HG02588 (cell line): ENCODE results near the gene EIF3K.

Source experiments
- ATAC-seq: cut with Tn5 transposase; IDR thresholded peaks from one replicate; pipeline ENCODE4 v1.9.1; 2021; ENCODE audit warnings: mild to moderate bottlenecking, moderate library complexity; ENCODE audit not compliant: unreplicated experiment

EIF3K gene

DNA sequence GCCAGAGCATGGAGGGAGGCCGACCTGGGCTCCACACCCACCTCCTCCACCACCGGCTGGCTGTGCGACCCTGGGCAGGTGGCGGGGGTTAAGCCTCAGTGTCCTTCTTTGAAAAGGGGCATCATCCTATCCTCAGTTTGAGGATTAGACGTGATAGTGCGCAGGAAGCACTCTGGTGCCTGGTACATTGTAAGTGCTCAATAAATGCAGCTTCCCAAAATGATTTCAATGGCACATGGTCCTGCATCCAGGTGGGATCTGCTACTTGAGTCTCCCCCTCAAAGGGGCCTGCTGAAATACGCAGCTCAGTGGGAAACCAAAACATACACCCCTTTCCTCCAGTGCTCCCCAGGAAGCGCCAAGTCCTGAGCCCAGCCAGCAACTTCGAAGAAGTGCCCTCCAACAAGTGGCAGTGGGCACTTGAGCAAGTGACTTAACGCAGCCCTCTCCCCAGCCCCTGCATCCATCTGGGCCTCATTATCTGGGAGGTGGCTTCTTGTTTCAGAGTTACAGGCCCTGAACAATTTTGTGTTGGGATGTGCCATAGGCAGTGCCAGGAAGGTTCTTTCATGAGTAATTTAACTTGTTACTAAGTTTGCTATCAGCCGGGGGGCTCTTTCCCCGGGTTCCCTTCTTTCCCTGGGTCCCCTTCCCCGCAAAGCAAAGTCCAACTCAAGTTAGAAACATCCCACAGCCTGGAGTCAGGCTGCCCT is 46.4 kb downstream of the EIF3K start:
- no peak for ATAC-seq

DNA sequence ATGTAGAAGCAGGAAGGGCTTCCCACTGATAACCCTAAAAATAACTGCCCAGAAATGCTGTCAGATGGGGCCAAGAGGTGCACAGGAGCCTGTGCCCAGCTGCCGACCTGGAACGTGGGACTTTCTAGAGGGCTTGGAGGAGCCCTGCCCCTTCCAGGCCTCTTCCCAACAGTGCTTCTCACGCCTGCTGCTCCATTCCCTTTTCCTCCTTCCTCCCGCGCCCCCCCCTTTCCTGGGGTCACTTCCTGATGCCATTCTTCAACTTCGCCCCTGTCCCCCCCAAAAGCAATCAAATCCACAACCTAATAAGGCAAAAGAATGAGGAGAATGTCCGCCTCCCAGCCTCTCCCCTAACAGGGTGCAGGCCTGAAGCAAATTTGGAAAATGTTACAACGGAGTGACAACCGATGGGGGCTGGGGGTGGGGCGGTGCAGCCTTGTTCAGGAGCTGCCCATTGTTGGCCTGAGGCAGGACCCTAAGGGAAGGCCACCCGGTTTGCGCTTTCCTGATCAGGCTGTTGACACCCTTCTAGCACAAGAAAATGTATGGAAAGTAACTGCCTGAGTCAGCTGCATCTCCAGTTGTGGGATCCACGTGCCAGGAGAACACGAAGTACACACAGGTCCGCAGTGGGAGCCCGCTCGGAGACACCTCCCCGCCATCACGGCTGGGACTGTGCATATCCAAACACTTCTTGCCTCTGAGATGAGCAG is 47.1 kb downstream of the EIF3K start:
- no peak for ATAC-seq

DNA sequence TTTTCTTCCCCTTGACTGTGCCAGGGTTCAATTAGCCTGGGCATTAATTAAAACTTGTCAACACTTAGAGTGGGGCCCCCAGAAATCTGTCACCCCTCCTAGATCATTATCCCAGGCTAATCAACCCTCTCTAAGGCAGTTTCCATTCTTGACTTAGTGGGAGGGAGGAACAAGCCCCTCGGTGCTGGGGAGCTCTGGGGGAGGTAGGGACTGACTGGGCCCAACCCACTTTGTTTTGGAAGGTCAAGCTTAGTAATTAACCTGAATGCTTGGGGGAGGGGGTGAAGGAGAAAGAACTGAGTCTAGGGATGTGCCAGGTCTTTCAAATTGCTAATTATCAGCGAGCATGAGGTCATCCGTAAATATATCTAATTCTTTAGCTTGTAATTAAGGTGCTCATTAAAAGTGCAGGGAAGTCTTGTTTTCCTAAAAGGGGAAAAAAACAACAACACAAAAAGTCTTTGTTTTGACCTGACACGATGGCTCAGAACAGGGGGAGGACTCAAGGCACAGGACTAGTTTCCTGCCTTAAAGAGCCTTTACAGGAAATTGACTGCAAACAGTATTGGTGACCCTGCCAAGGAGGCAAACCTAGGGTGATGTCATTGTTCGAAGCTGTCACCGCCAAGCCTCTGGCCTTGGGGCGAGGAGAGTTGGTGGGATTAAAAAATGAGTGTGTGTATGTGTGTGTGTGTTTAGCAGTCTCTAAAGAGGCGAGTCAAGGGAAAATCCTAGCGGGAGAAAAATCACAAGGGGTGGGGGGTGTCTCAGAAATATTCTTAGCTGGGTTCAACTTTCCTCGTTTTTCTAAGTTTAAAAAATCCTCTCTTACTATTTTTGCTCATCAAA is 47.9 kb downstream of the EIF3K start:
- no peak for ATAC-seq

DNA sequence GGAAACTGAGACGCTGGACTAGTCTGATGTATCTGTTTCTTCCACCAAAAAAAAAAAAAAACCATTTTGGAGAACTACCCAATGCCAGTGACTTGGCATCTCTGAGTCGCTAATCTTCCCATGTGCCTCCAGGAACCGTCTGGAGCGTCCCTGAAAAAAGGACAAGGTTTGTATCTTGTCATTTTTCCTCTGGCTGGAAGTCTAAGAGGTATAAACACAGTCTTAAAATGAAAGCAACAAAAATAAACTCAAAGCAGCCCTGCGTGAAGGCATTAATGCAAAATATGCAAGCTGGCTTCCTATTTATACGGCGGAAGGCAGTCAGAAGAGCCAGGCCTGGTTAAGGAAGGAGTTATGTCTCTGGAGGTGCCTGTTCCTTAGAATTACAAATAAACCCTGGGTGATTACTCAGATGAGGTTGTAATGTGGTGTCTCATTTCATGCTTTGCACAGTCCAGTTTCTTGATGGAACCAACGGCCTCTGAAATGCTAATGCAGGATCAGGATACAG is 48.7 kb downstream of the EIF3K start:
- ATAC-seq, result no peak

DNA sequence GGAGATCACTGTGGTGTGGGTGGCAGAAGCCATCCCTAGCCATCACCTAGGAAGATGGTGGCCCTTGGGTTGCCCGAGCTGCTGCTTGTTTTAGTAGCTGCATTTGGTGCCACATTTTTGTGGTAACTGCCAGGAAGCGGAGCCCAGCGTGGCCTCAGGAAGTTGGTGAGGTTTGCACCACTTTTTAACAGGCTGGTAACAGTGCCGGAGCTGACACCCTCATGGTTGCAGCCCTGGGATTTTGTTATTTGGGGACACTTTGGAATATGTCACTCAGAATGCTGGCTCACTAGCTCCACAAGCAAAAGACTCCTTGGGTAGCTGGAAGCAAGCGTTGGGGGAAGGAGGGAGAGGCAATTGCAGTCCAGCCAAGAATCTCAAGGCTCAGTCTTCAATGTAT is 50.6 kb downstream of the EIF3K start:
- ATAC-seq, result no peak

DNA sequence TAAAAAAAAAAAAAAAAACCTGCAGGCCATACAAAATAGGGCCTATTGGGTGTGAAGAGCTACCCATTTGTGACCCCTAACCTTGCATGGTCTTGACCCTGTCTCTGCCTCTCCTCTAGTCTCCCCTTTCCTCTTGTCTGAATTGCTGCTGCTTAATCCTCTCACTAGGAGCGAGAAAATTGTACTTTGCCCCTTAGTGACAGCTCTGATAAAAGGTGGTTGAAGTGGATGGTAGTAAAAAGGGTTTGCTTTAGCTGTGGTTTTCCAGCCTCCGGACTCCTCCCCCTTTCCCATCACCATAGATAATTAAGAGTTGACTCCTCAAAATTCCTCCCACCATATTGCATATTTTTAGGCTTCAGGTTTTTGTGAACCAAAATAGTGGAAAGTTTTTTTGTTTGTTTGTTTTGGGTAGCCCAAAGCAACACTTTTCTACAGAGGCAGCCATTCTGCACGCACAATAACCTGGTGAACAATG is 52.0 kb downstream of the EIF3K start:
- no peak for ATAC-seq

DNA sequence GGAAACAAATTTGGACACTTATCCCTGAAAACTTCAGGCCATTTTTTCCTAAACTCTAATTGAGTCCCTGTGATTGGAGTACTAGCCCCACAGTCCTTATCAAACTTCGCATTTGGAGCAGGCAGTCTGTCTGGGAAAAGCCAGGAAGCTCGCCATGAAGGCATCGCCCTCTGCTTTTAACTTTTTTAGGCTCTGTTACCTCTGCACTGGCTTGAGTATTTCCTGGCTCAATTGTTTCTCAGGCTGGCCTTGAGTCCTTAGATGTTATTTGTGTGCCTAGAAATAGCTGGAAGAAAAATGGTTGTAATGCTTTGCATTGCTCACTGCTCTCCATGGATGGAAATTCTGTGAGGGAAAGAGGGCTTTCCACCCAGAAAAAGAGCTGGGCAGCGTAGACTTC is 52.7 kb downstream of the EIF3K start:
- no peak for ATAC-seq

DNA sequence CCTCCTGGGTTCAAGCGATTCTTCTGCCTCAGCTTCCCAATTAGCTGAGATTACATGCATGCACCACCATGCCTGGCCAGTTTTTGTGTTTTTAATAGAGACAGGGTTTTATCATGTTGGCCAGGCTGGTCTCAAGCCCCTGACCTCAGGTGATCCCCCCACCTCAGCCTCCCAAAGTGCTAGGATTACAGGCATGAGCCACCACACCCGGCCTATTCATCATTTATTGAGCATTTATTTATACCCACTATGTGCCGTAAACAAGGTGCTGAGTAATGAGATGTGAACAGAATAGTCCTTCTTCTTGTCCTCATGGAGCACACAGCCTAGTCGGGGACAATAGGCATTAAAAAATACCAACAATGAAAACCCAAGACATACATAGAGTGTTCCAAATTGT is 54.0 kb downstream of the EIF3K start:
- ATAC-seq, result no peak

DNA sequence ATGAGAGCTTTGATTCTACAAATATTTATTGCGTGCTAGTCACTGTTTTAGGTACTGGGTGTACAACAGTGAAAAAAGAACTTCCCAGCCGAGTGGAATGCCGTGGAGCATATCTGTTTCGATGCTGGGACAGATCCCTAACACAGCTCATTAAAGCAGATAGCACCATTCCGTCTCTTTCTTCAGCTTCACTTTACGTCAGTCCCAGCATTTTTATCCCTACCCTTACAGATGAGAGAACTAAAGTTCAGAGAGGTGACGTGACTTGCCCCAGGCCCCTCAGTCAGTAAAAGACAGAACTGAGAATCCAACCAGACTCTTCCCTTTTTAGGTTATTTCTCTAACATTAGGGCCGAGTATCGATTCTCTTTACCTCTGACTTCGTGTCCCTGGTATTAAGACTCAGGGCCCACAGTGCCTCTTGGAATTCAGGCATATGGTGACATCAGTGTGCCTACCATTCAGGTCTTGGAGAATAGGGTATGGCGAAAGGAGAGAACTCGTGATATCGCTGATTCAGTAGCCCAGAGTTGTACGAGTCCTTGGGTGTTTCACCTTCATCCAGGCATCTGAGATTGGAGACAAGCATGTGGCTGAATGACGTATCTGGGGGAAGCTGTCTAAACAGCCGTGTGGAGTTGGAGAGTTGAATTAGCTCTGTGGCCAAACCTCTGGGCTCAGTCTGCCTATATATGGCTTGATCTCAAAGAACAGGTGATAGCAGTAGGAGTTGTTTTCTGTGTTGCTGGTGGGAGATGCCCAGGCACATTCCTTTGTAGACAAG is 55.6 kb downstream of the EIF3K start:
- no peak for ATAC-seq

DNA sequence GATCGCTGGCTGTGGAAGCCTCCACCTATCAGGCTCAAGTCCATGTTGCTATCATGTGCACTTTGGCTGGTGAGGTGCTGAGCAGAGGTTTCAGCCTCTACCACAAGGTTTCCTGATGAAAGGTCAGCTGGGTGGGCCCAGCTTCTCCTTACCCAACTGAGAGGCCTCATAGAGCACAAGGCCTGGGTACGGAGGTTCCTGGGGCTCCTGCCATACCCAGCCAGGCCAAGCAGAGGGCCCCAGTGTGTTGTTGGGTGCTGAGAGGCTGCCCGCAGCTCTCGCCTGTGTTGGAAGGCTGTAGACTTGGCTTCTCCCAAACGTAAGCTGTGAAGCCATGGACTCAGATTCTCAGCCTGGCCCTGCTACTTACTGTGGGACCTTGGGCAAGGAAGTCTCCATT is 56.6 kb downstream of the EIF3K start:
- ATAC-seq, result no peak

DNA sequence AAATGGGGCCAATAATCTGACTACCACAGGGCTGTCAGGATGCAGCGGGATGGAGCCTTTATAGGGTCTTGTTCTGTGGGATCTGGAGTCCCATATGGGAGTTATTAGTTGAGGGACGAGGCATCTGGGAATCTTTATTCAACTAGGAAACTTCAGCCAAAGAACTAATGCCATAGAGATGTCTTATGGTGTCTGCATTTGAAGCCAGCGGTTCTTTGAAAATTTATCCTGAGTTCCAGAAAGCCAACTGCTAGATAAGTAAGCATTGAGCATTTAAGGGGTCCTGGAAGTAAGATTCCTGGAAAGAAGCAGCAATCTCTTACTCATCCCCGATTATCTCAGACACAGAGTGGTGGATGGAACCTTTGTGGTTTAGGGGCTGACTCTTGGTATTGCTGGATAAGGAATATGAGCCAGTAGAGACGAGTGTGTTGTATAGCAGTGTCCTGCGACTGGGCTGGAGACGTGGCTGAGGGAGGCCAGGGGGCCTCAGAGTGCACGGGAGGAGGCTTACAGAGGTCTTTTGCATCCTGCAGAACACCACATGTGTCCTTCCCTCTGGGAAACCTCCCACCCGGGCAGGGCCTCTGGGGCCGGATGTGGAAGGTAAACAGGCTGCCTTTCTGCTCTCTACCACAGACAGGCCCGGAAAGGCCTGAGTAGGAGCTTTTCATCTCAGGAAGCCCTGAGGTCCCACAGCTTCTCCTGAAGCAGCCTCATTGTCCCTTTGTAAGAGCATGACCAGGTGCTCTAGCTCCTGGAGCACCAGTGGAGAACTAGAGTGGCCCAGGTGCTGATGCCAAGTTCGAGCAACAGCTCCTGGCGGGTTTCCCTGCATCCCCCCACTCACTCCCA is 57.3 kb downstream of the EIF3K start:
- no peak for ATAC-seq

DNA sequence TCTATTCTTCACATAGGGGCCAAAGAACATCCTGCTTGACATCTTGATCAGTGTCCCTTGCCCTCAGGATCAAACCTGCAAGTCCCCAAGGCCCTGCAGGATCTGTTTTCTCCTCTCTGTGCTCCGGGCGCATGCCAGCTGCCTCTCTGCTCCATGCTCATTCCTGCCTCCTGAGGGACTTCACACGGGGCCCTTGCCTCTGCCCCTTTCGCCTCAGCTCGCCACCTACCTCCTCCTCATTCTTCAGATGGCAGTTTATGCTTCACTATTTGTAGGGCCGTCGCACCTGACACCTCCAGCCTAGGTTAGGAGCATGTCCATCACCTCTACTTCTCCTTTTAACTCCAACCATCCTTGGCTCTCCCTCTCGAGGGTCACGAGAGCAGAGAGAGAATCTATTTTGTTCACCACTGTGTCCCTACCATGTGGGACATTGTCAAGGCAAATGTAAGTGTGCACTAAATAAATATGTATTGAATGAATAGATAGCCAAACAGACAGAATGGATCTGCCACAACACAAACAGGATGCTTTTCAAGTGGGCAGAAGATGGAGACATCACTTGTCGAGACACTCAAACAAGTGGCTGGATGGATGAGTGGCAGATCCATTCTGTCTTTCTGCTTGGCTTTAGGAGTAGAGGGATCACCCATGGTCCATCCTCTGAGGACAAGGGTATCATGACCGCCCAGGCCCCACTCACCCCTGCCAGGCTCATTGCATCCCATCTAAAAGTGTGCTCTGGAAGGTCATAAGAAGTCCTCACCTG is 58.1 kb downstream of the EIF3K start:
- ATAC-seq, result no peak

DNA sequence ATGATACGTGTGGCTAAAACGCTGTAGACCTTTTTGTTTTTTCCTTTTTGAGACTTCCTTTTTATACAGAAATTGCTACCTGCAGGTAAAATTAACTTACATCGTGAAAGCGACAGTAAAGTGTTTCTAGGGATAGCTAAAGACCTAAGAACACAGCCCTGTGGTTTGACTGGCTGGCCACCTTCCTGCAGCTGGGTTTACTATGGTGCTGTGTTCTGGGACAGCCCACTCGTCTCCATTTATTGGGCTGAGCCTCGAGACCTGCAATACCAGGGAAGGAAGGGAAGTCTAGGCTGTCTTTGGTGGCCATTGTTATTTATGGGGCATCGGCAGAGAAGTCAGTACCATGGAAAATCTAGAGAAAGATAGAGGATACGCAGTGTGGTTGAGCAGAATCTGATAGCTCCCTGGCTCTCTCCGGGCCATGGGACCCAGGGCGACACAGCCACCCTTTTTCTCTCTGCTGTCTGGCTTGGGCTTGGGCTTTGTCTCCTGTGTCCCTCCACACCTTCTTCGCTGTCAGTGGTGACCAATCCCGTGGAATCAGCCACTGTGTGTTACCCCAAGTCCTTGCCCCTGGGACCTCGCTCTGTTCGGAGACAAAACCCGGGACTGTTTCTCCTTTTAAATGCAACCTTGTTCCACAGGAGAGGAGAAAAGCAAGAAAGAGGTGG is 59.4 kb downstream of the EIF3K start:
- ATAC-seq, result no peak

DNA sequence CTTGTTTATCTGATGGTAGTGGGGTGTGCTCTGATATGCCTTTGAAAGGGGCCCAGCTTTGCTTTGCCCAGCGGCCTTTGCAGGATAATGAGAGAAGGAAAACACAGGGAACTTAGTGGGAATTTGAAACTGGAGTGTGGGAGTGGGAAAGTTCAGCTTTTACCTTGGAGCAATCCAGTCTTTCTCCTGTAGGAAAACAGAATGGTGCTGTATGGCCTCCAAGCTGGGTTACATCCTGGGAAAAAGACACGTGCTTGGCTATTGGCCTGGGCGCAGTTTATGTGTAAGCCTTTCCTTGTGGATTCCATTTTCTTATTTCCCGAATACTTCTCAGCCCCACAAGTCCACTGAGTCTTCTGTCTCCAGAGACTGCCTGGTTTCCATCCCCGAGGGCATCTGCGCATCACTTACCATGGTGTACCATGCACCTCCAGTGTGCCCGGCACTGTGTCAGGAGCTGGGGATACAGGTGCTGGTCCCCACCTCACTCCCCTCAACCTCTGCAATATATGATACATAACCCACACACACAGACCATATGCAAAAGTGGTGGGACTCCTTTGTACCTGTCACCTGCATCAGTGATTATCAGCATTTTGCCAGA is 60.0 kb downstream of the EIF3K start:
- no peak for ATAC-seq

DNA sequence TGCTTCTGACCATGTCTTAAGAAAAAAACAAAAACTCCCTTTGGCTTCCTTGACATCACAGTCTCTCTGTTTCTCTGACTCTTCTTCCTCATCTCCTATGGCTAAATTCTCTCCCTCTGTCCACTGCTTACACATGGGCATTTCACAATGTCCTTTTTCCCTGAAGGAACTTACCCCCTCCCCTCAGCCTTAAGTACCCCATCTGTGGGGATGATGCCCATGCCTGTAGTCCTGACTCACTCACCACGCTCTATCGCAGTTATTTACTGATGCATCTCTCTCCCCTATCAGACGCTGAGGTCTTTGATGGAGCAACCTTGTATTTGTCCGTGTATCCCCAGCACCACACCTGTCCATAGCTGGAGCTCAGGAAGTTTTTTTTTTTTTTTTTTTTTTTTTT is 60.9 kb downstream of the EIF3K start:
- no peak for ATAC-seq

DNA sequence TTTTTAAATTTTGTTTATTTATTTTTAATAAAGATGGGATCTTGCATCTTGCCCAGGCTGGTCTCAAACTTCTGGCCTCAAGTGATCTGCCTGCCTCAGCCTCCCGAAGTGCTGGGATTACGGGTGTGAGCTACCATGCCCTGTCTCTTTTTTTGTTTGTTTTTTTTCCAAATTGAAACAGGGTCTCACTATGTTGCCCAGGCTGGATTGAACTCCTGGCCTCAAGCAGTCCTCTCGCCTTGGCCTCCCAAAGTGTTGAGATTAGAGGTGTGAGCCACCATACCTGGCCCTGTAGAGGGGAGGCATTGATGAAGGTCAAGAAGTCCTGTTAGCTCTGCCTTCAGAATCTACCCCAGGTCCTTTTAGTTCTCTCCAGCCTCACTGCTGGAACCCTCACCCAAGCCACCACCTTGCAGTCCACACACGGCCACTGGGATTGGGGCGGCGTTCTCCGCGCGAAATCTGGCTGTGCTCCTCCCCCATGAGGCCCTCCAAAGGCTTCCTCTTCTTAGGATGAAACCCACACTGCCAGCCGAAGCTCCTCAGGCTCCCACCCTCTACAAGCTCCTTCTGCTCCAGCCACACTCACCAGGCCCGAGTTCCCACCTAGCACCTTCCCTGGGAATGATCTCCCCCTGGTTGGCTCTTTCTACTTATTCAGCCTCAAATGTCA is 63.3 kb downstream of the EIF3K start:
- no peak for ATAC-seq

DNA sequence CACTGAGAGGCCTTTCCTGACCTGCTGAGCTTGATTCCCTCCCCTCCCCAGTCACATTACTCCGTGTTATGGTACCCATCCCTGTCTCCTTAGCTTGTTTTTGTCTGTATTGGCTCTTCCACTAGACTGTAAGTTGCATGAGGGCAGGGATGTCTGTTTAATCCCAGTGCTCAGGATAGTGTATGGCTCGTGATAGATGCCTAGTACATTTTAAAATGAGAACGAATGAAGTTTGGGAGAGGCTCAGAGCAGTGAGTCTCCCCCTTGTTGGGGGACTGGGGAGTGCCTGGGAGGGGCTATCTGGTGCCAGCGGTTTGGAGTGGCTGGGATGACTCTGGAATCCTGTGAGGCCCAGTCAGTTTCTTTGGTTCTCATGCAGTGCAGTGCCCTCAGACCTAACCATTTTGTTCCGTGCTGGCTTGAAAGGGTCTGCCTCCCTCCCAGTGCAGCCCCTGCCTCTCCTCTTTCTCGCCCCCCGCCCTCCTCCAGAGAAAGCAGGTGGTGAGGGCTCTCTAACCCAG is 63.9 kb downstream of the EIF3K start:
- ATAC-seq, result no peak
